ENCODE measurements around the gene TRIO.

TRIO gene

GRCh38 chr5:14211818-14212803 is 69.0 kb downstream of the TRIO start:
- DNase-seq, result no peak

DNA sequence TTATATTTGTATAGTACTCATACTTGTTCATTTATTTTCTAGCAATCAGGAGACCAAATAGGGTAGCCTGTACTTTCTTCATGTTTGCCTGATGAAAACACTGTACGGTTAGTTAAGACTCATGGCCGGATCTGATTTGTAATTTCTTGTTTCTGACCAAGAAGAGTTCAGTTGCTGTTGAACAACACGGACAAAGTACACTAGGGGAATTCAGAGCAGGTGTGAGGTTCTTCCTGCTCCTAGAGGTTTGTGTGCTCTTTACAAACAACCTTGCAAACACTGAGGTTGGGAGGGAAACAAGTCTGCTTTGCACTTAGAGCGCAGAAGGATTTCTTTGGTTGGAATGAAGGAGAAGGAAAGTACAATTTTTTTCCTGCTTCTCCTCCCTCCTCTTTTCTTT is 69.7 kb downstream of the TRIO start:
- DNase-seq, result no peak

GRCh38 chr5:14213253-14213652 is 70.1 kb downstream of the TRIO start:
- no peak for DNase-seq

- DNase-seq, result no peak
These were observed 70.9 kb downstream of the TRIO start for GRCh38 chr5:14213813-14214585.

GRCh38 chr5:14215901-14216300 is 72.8 kb downstream of the TRIO start:
- DNase-seq, result no peak

DNA sequence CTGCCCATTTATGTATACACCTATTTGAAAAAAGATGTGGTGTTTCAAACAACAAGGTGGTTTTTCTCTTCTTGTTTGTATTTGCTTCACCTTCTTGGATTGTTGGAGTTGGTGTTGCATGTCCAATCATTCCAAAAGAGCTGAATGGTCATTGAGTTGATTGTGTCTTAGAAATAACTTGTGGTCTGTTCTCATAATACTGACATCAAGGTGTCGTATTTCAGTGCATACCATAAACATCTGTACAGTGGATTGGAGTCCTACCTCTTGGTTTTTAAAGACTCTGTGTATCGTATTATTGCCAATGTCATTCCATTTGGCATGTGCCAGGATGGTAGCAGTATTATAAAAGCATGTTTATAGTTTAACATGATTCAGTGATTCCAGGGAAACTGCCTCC is 73.2 kb downstream of the TRIO start:
- DNase-seq, result no peak

- no peak for DNase-seq
These were observed 73.8 kb downstream of the TRIO start for GRCh38 chr5:14216902-14217301.

- no peak for DNase-seq
These were observed 74.4 kb downstream of the TRIO start for GRCh38 chr5:14217587-14217986.

DNA sequence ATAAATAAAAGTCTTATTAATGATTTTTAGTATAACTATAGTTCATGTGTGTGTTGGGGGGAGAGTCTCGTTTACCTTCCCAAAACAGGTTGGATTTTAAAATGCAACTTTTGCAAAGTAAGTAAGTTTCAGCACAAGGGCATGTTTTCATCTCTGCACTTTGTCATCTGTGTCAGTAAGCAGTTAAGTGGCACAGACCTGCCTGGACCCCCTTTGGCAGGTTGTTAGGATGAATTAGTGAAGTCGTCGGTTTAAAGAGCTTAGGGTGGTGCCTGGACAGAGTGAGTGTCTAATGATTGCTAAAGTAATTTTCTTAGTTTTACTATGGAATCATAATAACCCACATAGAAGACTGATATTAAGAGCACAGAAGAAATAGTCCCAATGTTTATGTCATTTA is 74.9 kb downstream of the TRIO start:
- DNase-seq, result no peak

GRCh38 chr5:14218480-14218879 is 75.3 kb downstream of the TRIO start:
- DNase-seq, result no peak

DNA sequence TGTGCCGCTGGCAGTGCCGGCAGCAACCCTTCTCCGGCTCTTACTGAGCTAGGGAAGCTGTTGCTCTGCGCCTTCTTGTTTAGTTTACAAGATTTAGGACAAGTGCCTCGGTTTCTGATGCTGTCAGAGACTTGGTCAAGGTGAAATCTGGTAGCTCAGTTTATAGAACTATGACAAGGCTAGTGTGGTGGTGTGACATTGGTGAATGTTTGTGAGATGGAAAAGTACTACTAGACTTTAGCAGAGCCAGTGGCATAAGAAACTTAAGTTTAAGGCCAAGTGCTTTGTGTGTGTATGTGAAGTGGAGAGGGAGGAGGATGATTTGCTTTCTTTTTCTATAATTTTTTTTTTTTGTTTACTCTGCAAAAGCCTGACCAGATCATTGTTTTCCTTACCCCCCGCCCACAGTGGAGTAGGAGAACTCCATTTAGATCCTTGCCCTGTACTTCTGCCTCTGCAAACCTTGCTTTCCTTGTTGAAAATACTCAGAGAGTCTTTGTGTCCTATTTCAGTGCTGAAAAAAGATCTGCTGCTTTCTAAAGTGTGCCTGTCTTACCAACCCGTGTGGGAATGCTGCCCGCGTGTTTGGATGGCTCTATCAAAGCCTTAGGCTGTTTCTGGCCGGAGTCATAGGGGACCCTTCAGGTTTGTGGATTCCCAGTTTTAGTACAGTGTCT is 75.9 kb downstream of the TRIO start:
- DNase-seq, result no peak

DNA sequence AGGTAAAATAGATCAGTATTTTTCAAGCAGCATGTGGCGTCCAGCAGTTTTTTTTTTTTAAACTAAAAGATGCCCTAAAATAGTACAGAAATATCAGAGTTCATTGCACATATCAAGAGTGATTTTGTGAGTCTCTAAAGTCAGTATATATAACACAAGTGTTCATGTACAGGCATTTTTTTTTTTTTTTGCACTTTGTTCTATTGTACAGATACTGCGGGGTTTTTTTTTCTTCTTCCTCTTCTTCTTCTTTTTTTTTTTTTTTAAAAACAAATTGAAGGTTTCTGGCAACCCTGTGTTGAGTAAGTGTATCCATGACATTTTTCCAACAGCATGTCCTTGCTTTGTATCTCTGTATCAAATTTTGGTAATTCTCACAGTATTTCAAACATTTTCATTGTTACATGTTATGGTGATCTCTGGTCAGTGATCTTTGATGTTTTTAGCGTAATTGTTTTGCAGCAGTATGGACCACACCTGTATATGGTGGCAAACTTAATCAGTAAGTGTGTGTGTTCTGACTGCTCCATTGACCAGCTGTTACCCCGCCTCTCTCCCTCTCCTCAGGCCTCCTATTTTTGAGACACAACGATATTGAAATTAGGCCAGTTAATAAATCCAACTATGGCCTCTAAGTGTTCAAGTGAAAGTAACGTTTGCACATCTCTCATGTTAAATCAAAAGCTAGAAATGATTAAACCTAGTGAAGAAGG is 76.8 kb downstream of the TRIO start:
- no peak for DNase-seq

- no peak for DNase-seq
These were observed 77.5 kb downstream of the TRIO start for GRCh38 chr5:14220642-14221041.

- no peak for DNase-seq
These were observed 78.6 kb downstream of the TRIO start for GRCh38 chr5:14221732-14222131.

DNA sequence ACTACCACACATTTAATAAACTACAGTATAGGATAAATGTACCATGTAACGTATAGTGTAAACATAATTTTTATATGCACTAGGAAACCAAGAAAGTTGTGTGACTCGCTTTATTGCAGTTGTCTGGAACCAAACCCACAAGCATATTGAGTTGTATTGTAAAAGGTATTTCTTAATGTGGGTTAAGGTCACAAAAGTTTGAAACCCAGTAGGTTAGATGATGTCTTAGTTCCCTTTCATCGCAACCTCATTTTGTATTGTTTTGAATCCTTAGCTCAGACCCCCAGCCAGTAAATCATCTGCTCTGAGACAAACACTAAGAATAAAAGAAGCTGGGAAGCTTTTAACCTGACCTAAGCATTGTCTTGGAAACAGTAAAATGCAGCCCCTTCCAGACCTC is 79.1 kb downstream of the TRIO start:
- DNase-seq, result no peak

DNA sequence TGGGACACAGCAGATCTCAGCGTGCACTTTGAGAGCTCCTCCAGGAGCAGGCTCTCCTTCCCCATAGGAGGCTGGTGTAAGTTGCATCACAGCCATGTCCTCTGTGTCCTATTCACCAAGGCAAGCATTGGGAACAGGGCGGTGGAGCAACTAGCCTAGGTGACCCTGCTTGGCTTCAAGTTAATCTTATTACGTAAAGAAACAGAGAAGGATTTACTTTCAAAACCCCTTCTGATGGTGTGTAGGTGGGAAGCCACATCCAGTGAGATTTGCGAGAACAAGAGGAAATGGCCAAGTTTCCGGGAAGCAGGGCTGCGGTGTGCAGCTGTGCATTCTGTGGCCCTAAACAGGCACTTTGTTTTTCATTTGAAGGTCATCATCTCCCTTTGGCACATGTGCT is 80.2 kb downstream of the TRIO start:
- DNase-seq, result no peak

DNA sequence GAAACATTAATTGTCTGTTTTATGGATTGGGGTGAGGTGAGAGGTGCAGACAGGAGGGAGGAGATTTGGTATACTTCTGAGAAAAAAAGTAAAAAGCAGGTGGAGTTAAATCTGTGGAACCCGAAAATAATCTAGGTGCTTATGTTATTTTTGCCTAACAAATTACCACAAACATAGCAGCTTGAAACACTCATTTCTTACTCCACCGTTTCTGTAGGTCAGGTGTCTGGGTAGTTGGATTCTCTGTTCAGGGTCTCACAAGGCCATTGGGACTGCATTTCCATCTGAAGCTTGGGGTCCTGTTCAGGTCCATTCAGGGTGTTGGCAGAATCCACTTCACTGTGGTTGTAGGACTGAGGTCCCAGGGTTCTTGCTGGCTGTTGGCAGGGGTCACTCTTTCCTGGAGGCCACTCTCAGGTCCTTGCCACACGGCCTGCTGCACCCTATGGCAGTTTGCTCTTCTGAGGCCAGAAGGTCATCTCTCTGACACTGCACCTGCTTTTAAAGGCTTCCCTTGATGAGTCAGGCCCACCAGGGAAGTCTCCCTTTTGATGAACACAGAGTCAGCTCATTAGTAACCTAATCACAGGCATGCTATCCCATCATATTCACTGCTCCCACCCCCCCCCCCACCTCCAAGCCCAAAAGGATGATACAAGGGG is 82.2 kb downstream of the TRIO start:
- no peak for DNase-seq

- DNase-seq, result no peak
These were observed 83.0 kb downstream of the TRIO start for GRCh38 chr5:14226149-14226548.

DNA sequence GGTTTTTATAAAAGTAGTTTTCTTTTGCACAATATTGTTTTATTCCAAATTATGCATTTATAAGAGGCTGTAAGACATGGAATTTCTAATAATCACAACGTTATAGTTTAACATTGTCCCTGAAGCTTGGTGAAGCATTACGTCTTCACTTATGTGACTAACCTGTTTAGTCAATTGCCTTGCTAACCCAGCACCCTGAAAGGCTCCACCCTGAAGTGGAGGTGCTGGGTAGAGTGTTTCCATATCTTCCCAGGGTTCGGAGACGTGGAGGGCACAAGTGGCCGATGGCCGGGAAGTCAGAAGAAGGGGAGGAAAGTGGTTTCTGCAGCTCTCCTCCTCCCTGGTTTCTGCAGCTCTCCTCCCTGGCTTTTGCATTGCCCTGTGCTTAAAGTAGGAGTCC is 83.4 kb downstream of the TRIO start:
- no peak for DNase-seq

- no peak for DNase-seq
These were observed 83.8 kb downstream of the TRIO start for GRCh38 chr5:14226992-14227391.

GRCh38 chr5:14227513-14227912 is 84.4 kb downstream of the TRIO start:
- DNase-seq, result no peak

DNA sequence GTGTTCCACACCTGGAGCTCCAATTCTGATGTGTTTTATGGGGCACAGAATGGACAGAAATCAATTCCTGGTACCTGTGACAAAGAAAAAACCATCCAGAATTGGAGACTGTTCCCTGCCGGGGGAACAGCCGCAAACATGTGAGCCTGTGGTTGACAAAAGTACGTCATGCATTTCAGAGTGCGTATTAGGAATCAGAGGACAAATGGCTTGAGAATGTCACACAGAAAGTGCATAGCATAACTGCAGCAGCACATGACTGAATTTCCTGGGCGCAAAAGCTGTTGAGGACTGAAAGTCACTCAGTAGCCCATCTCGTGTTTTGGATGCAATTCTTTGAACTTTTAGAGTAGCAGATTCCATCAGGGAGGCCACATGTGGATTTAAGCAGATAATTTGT is 85.1 kb downstream of the TRIO start:
- no peak for DNase-seq

Data from cortex of kidney (tissue), 1 donor.